NB4 (cell line): ENCODE results near the gene ASB4.

Experiments
- CTCF ChIP-seq: IDR thresholded peaks from one replicate; pipeline ENCODE4 v1.5.1; 2012; ENCODE audit warnings: low read depth, low read length
- MYC ChIP-seq: IDR thresholded peaks from 2 replicates; pipeline ENCODE4 v1.6.1; 2011; ENCODE audit warnings: low read depth, low read length
- POLR2A ChIP-seq: IDR thresholded peaks from 2 replicates; pipeline ENCODE4 v1.6.1; 2011; ENCODE audit warnings: mild to moderate bottlenecking; ENCODE audit not compliant: insufficient read length; ENCODE audit errors: extremely low read depth

GRCh38 chr7:95493844-95494243 lies 8.1 kb downstream of the ASB4 start:
- TF ChIP-seq CTCF (no peak), POLR2A (no peak), MYC (no peak)
